GM21390 (cell line): Measurements from ENCODE around the gene SUSD2.

Experiments
- ATAC-seq: cut with Tn5 transposase; IDR thresholded peaks from one replicate; pipeline ENCODE4 v1.9.1; 2021; ENCODE audit not compliant: unreplicated experiment

The SUSD2 gene

DNA sequence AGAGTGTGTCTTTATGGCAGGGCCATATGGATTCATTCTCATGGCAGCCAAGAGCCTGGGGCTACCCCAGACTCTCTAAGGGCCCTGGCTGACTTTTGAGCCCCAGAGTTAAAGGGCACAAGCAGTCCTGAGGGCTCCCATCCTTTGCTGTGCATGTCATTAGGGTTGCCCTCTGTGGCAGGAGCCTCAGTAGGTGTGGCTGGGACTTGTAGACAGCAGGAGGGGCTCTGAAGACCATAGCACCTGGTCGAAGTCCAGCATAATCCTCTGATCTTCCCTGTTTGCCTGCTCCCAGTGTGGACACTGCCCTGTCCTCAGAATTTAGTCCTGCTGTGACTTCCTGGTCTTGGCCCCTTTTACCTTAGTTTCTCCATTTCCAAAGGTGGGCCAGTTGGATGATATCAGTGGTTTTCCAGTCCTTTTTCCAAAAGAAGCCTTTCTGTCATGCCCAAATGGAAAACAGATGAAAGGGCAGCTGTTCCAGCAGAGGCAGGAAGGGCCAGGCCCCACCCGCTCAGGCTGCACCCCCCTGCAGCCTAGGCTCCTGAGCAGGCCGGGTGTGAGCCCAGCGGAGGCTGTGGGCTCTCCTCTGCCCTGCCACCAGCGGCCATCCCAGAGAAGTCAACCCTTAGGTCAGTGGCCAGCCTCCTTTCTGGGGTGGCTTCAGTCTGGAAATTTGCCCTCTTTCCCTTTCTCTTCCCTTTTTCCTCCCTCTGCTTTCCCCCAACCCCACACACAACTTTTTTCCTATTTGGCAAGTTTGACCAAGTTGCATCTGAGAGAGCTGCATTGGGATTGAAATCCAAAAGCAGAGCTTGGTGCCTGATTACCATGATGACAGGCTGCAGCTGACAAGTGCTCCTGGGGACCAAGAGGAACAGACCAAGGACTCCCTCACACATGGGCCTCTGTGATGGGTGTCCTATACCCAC, 32.8 kb upstream of the SUSD2 start:
- ATAC-seq: no peak

DNA sequence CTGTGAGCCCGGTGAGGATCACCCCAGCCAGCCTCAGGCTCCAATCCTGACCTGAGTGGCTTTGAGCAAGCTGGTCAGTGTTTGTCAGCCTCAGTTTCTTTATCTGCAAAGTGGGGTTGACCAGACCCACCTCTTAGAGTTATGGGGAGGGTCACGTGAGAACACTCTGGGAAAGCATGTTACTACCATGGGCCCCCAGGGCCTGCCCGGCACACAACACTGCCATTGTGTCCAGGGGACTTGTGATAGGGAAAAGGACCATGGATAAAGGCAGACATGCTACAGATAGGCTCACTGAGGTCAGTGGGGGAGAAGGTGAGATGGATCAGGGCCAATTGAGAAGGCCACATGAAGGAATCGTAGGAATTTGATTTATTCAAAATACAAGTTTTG, 32.1 kb upstream of the SUSD2 start:
- no peak for ATAC-seq

DNA sequence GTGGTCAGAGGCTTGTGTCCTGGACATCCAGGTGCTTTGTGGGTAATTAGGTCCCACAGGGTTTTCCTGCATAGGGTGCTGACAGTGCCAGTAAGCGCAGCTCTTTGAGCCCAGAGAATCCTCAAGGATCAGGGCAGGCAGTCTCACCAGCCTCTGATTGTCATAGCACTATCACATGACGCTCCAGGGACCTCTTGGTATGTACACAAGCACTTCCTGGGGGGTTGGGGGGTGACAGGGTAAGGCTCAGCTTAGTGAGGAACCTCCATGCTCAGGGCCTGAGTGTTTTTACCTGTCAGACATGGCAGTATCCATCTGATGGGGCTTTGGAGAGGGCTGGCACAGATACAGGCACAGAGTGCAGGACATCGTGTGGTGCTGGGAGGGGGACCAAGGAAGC, 27.9 kb upstream of the SUSD2 start:
- no peak for ATAC-seq

DNA sequence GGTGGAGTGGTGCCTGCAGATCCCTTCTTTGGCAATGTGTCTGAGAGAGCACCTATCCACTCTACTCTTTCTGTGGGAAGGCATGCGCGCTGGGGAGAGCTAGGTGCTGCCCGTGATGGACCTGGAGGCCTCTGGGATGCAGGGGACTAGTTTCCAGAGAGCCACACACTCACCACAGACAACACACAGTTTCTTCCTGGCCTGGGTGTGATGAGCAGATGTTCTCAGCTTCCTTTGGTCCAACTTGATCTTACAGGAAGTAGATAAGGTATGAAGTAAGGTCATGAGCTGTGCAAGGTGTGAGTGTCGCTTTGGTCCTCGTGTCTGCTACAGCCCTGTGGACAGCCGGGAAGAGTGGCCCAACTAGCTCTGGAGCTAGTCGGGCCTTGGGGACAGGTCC, 27.3 kb upstream of the SUSD2 start:
- ATAC-seq: no peak

DNA sequence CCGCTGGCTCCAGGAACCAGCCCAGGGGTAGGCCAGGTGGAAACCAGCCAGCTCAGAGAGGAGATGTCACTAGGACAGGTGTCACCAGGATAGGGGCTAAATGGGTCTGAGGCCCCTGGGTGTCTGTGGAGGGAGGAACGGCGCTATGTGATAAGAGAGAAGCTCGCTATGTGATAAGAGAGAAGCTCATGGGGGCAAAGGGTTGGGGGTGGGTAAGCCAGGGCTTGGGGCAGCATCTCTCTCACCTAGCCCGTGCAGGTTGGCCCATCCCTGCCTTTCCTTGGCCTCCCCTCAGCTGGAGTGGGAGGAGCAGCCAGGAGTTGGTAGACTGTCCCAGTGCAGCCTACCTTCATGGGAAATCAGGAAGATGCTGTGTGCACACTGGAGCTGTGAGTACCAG, 26.5 kb upstream of the SUSD2 start:
- ATAC-seq: no peak

DNA sequence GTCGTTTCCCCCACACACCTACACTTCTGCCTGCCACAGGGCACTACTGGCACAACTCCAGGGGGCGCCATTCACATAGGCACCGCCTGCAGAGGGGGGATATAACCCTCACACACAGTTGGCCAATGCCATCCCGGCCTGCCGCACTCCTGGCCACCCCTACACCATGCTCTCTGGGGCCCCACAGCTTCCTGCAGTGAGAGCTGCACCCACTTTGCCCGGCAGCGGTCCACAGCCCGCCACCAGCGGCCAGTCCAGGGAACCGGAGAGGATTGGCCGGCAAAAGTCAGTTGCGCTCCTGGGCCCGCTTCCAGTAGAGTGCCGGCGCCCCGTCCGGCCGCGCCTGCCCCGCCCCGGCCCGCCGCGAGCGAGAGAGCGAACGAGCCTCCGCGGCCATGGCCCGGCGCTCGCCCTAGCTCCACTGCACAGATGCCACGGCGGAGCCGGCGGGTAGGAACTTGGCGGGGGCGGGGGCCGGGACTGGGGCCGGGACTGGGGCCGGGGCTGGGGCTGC, 25.6 kb upstream of the SUSD2 start:
- no peak for ATAC-seq

DNA sequence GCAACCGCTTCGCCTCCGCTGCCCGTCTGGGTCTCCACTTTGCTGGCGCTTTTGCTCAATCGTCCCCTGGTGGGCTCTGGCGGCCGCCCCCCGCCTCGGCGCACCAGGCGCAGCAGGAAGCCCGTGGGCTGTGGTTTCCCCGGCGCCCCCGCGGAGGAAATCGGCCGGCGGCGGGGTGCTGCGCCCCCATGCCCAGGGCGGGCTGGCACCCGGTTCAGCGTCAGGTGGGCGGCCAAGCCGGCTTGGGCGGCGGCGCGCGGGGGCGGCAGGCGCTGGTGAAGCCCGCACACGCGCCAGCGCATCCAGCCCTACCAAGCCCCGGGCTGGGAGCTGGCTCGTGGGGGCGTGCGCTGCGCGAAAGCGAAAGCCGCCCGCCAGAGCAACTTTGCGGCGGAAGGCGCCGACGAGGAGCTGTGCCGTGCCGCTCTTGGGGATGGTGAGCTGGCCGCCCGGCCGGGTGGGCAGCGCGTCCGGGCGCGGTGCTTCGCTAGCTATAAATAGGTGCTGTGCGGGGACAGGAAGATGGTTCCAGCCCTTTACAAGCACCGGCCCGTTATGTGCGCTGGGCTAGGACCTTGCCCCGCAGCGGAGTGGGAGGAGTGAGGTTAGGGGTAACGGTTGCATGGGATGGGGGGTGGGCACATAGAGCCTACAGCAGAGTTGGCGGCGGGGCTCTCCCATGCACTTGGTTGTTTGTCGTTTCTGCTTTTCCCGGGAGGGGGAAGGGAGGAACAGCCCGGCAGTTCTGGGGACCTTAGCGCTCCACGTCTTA, 25.0 kb upstream of the SUSD2 start:
- no peak for ATAC-seq

DNA sequence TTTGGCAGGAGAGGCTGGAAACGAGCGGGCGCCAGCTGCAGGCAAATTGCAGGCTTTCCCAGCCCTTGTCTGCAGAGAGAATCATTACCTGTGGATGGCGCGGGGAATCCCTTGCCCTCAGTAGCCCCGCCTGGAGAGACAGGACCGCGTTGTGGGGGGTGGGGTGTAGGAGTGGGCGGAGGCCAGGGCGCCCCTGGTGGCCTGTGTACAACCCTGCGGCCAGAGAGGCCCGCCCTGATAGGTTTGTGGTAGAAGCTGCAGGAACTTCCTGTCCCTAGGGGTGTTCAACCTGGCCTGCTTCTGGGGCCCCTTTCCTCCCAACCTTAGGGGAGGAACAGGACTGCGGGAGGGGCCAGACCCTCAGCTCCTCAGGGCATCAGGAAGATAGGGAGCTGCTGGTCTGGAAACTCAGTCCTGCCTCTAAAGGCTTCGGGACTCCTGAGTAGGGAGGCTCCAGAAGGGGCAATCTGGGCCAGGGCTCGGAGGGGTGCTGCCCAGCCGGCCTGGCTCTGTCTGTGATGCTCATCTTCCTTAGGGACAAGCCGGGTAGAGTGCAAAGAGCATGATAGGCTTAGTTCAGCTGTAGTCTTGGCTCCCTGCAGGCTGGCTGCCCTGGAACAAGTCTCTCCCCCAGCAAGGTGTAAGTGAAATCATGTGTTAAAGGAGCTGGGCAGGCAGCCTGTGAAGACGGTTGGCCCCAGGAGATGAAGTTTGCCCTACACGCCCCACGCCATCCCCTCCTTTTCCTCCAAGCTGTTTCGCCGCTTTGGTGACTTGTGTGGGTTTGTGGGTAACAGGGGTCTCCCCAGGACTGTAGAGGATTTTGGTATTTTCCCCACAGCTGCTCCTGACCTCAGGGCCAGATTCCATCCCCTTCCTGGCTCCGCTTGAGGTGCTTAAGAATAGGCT, 24.1 kb upstream of the SUSD2 start:
- peak; percentile 81 for ATAC-seq

DNA sequence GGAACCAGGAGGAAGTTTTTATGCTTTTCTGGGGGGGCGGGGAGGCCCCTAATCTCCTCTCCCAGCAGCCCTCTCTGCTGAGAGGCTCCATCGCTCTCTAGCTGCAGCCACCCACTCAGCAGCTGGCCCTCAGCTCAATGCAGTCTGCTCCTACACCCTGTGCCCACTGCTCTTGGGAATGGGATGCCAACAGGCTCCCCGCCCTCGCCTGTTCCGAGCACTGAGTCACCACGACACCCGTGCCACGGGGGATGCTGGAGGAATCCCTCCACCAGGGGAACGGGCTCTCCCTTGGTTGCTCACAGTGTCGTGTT, 23.5 kb upstream of the SUSD2 start:
- ATAC-seq: no peak

DNA sequence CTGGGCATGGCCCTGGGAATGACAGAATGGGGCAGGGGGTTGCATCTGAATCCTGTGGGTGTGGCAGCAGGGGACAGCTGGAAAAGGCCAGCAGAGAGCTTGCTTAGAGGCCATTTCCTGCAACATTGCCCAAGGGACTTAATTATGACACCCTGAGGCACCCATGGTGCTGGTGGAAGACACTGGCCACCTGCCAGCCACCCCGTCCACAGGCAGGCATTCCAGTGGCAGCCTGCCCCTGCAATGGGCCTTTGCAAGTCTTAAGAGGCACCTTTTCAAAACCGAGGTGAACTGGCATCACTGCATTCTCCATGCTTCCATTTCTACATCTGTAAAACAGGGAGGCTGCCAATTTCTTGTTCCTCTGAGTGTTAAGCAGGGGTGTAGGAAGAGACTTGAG, 21.6 kb upstream of the SUSD2 start:
- ATAC-seq: no peak

DNA sequence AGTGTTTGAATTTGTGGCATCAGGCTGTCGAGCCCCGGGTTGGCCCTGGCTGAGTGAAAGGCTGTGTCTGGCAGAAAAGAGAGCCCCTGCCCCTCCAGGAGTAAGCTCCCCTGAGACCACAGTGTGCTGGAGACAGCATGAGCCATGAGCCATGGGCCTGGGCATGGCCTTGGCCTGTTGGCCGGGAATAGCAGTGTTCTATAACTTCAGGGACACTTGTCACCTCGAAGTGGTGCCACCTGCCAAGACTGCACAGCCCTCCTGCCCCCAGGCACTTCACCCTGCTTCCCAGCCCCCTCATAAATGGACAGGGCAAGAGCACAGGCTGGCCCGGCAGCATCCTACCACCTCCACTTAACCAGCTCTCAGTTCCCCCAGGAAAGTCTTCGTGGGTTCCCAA, 20.7 kb upstream of the SUSD2 start:
- no peak for ATAC-seq

DNA sequence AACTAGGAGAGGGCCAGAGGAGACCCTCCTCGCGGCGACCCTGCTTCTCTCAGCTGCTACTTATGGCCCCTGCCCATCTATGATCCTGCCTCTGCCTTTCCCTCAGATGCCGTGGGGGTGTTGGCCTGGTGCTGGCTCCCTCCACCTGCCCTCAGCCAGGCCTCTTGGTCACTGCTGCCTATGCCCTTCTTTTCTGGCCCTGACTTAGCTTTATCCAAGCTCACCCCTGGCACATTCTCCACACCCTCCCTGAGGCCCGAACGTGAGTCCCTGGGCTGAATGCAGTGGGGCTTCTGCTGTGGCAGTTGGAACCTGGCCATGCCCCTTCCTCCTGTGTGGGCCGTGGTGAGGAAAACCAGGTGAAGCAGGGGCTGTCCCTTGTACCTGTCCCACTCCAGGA, 19.8 kb upstream of the SUSD2 start:
- no peak for ATAC-seq

DNA sequence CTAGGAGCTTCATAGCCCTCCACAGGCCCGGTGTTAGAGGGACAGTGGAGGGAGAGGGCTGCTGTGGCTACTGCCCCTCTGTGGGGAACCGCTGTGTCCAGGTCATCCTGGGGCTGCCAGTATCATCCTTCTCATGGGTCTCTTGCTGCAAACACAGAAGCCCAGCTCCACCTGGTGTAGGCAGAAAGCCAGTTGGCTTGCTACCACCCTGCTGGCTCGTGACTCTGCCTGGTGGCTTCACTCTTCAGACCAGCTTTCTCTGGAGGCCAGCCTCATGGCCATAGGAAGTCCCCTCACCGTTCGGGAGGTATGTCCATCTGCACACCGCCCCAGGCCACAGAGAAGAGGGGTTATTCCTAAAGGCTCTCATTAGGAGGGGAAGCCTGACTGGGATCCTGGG, 19.4 kb upstream of the SUSD2 start:
- no peak for ATAC-seq

DNA sequence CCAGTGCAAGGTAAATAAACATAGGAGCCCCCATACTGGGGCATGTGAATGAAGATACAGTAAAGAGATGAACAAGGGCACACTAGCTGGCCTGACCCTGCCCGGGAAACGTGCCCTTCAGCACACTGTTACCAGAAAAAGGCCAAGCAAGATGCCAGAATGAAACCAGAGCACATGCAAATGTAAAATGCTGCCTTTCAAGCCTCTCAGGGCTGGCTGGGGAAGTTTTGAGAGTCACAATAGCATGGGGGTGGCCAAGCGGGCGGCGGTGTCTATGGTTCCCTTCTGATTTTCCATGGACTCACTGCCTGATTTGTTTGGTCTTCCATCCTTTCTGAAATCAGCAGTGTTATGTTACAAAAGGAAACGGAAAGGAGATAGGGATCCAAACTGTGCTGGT, 18.9 kb upstream of the SUSD2 start:
- ATAC-seq: no peak

DNA sequence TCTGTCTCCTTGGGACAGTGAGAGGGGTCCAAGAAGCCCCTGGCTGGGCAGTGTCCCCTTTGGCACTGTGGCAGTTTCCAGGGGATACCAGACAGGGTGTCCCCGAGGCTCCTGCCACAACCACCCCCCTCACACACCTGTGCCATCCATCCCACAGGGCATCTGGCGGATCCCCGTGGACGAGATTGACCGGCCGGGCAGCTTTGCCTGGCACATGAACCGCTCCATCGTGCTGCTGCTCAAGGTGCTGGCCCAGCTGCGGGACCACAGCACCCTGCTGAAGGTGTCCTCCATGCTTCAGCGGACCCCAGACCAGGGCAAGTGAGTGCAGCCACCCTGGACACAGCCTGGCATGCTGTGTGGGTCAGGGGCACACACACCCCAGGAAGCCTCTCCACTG, 17.0 kb upstream of the SUSD2 start:
- ATAC-seq: no peak

DNA sequence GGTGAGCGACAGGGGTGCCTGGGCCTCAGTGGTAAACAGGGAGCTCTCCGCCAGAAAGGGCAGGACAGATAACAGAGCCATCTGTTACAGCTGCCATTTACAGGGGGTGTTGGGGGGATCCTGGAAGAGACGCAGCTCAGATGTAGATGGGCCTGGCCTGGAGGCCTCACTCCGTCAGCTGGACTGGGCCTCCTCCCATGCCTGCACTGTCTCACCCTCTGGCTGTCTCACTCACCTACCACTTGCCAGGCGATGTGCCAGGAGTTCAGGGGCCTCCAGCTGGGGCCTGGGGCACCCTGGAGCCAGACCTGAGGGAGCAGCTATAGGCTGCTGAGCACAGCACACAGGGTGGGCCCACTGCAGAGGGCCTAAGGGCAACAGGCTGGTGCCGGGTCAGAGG, 16.3 kb upstream of the SUSD2 start:
- ATAC-seq: no peak

DNA sequence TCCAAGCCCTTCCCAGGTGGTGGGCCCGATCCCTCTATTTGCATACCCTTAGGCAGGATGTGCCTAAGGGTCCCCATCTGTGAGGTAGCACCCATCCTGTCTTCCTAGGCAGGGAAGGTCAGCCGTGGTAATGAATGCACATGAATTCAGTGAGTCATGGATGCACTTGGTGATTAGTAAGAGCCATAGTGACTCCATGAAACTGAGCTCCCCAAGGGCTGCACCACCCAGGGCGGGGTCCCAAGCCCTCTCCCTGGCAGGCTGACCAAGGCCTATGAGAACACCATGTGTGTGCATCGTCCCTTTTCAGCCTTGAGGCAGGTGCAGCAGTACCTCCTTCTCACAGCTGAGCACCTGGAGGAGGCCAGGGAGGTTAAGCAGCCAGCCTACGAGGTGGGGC, 15.6 kb upstream of the SUSD2 start:
- ATAC-seq: no peak

DNA sequence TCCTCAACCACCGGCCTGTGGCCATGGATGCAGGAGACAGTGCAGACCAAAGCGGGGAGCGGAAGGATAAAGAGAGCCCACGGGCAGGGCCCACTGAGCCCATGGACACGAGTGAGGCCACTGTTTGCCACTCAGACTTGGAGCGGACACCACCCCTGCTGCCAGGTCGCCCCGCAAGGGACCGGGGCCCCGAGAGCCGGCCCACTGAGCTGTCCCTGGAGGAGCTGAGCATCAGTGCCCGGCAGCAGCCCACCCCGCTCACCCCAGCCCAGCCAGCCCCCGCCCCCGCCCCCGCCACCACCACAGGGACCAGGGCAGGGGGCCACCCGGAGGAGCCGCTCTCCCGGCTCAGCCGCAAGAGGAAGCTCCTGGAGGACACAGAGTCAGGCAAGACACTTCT, 14.5 kb upstream of the SUSD2 start:
- no peak for ATAC-seq

DNA sequence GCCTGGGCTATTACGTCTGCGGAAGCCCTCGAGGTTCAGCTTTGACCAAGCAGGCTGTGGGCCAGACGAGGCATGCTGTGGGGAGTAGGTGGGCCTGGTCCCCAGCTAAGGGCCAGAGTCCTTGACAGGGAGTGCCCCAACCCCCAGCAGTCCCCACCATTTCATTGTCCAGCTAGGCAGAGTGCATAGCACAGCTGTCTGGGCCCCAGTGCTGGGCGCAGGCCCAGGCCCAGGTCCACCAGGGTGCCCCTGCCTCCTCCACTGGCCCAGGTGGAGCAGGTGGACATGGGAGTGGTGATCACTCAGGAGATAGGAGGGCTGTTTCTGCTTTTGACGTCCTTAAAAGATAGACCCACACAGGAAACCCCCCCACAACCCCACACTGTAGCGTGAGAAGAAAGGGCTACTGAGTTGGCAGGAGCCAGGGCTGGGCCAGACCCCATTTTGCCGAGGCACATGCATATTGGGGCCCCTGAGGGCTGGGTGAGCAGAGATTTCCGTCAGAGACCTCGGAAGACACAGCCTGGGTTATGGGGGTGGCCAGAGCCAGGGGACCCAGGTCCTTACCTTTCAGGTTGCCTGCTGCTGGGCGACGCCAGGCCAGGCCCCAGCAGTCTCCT, 11.7 kb upstream of the SUSD2 start:
- no peak for ATAC-seq

DNA sequence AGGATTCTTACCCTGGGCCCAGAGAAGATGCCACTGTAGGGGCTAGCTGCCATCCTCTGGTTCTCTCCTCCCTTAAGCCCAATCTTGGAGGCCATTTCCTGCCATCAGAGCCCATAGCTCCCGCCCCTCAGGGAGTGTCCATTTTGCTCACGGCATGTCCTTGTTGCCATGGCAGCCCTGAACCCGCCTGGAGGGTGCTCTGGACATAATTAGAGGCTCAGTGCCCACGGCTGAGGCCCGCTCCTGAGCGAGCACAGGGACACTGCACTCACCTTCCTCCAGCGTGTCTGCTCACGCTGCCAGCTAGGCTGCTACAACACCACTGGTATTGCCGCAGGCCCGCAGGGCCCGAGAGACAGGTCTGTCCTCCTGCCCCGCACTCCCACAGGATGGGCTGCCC, 11.1 kb upstream of the SUSD2 start:
- ATAC-seq: no peak

DNA sequence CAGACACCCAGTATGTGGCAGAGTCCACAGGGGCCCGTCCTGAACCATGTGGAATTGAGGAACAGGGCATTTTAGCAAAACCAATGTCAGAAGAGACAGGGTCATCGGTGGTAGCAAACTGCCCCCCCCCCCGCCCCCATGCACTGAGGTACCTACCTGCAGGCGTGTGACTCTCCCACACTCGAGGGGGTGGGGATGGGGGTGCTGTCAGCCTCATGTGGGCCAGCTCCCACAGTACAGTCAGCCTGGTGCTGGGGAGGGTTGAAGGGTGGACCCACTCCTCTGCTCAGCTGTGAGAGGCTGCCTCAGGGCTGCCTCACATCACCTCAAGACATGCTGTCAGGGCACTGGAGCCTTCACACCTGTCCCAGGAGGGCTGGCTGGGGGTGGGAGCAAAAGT, 10.7 kb upstream of the SUSD2 start:
- ATAC-seq: no peak
